ENCODE results near the gene PID1. TPM values are rescaled to one million over a fixed set of nuclear protein-coding genes. Genes with fewer than 3 reads are reported as not detected.

PID1 gene
- polyA plus RNA-seq, 1 donor: 12.4 TPM

DNA sequence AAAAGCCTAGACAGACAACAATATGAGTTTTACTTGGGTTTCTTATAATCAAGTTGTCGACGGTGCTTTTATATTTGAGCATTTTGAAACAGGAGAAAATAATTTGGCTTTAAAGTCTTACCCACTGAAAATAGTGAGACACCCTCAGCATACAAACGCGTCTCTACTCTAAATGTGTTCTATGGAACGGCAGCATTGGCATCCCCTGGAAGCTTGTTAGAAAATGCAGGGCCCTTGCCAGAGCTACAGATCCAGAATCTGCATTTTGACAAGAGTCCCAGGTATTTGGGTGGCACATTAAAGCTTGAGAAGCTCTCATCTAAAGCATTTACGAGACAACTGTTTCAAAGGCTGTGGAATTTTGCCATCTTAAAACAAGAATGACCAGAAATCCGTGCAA lies 163.5 kb downstream of the PID1 start:
- Histone ChIP-seq H3K27me3 (ENCODE audit: control insufficient read depth, insufficient read depth, low read length) (no peaks in the 10 kb centered on the region), H3K36me3 (ENCODE audit: control insufficient read depth, insufficient read depth, low read length) (no peaks in the 10 kb centered on the region), H3K27ac (ENCODE audit: low read length) (no peak overlapping the region), H3K4me1 (ENCODE audit: control insufficient read depth, insufficient read depth, low read length) (peaks cover 17% of the 10 kb centered on the region), H3K9me3 (ENCODE audit: control insufficient read depth, low read depth, low read length) (no peaks in the 10 kb centered on the region), H3K4me3 (ENCODE audit: low read length) (no peak overlapping the region)
- WGBS (ENCODE audit: insufficient coverage, low lambda C conversion rate): no CpG with 5 or more reads among the region's 7 CpGs
- no peak for DNase-seq

DNA sequence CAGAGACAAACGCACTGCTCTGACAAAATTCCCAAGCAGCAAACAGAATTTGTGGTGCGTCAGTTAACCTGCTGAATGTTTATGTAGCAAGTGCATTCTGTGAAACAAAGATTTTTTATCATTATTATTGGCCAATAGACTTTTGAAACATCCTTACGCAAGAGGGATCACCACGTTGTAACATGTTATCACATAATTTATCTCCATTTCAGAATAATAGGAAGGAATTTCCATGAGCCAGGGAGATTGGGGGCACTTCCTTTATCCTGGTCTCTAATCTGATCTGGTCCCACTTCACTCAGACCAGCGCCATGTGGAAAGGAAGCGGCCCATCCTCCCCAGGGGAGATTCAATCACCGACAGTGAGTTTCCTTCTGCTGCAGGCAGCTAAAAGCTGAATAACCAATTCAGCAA lies 166.1 kb downstream of the PID1 start:
- H3K36me3 ChIP-seq (ENCODE audit: control insufficient read depth, insufficient read depth, low read length): no peaks in the 10 kb centered on the region
- peak overlapping the region; percentile 64 for H3K27ac ChIP-seq (ENCODE audit: low read length)
- H3K4me1 ChIP-seq (ENCODE audit: control insufficient read depth, insufficient read depth, low read length): peaks cover 20% of the 10 kb centered on the region
- peak in 1 of 2 donors; percentile 68 for DNase-seq
- no peaks in the 10 kb centered on the region for H3K9me3 ChIP-seq (ENCODE audit: control insufficient read depth, low read depth, low read length)
- no peaks in the 10 kb centered on the region for H3K27me3 ChIP-seq (ENCODE audit: control insufficient read depth, insufficient read depth, low read length)
- WGBS (ENCODE audit: insufficient coverage, low lambda C conversion rate): no CpG with 5 or more reads among the region's 7 CpGs
- H3K4me3 ChIP-seq (ENCODE audit: low read length): no peak overlapping the region

- H3K9me3 ChIP-seq (ENCODE audit: control insufficient read depth, low read depth, low read length): no peaks in the 10 kb centered on the region
- peak; percentile 29 to 51 for DNase-seq
- H3K27me3 ChIP-seq (ENCODE audit: control insufficient read depth, insufficient read depth, low read length): no peaks in the 10 kb centered on the region
- WGBS (ENCODE audit: insufficient coverage, low lambda C conversion rate): no CpG with 5 or more reads among the region's 3 CpGs
- H3K27ac ChIP-seq (ENCODE audit: low read length): peak overlapping the region; percentile 64
- H3K4me1 ChIP-seq (ENCODE audit: control insufficient read depth, insufficient read depth, low read length): peaks cover 20% of the 10 kb centered on the region
- H3K36me3 ChIP-seq (ENCODE audit: control insufficient read depth, insufficient read depth, low read length): no peaks in the 10 kb centered on the region
- H3K4me3 ChIP-seq (ENCODE audit: low read length): no peak overlapping the region
These were observed 167.1 kb downstream of the PID1 start for GRCh38 chr2:229104025-229104424.

GRCh38 chr2:229101314-229101713 lies 169.8 kb downstream of the PID1 start:
- Histone ChIP-seq H3K4me3 (ENCODE audit: low read length) (no peak overlapping the region), H3K4me1 (ENCODE audit: control insufficient read depth, insufficient read depth, low read length) (peaks cover 20% of the 10 kb centered on the region), H3K27me3 (ENCODE audit: control insufficient read depth, insufficient read depth, low read length) (no peaks in the 10 kb centered on the region), H3K27ac (ENCODE audit: low read length) (no peak overlapping the region), H3K36me3 (ENCODE audit: control insufficient read depth, insufficient read depth, low read length) (no peaks in the 10 kb centered on the region), H3K9me3 (ENCODE audit: control insufficient read depth, low read depth, low read length) (no peaks in the 10 kb centered on the region)
- DNase-seq: no peak
- WGBS (ENCODE audit: insufficient coverage, low lambda C conversion rate): no CpG with 5 or more reads among the region's 1 CpG

DNA sequence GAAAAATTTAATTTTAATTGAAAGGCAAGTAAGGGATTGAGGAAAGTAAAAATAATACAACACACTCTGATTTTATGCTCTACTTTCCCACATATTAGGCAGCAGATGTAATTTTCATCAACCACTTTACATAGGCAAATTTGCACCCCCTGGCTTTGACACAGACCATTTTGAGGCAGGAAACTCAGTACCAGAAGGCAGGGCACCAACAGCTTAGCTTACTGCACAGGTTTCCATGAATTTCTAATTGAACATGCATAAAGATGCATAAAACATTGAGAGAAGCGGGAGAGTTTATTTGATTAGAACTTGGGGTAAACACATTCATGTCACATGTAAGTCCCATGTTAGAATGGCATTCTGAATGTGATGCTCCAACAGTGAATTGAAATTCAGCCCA lies 171.9 kb downstream of the PID1 start:
- no peaks in the 10 kb centered on the region for H3K27me3 ChIP-seq (ENCODE audit: control insufficient read depth, insufficient read depth, low read length)
- no CpG with 5 or more reads among the region's 1 CpG for WGBS (ENCODE audit: insufficient coverage, low lambda C conversion rate)

GRCh38 chr2:229098801-229099200 lies 172.3 kb downstream of the PID1 start:
- WGBS (ENCODE audit: insufficient coverage, low lambda C conversion rate): 71% methylated on average over 4 of the region's 6 CpGs

More for the DNA sequence above, 171.9 kb downstream of the PID1 start:
- peaks cover 10% of the 10 kb centered on the region for H3K4me1 ChIP-seq (ENCODE audit: control insufficient read depth, insufficient read depth, low read length)
- H3K4me3 ChIP-seq (ENCODE audit: low read length): no peak overlapping the region
- H3K36me3 ChIP-seq (ENCODE audit: control insufficient read depth, insufficient read depth, low read length): no peaks in the 10 kb centered on the region
- DNase-seq: no peak
- no peaks in the 10 kb centered on the region for H3K9me3 ChIP-seq (ENCODE audit: control insufficient read depth, low read depth, low read length)
- H3K27ac ChIP-seq (ENCODE audit: low read length): no peak overlapping the region

DNA sequence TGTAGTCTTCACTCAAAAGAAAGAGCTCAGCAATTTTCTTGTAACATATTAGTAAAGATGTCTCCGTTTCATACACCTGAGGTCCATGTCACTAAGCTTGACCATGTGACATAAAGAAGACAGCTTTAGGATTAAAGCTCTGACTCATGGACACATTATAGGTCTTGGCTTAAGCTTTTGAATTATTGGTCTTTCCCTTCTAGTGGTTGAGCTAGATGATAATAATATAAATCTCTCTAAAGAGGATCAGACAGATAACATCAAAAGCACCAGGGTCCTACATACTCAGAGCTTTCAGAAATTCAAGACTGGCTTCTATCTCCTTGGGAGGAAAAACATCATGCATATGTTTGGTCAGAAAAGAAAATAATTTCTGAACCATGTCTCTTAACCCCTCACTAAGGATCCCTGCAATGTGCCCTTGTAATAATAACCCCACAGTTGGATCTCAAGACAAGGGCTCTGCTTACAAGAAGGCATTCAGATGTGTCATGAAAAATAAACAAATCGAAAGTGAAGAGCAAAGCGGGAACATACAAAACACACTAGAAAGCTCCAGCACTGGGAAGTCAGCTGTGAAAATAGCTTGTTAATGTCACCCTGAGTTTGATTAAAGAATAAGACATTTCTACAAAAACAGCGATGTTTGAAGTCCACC lies 174.5 kb downstream of the PID1 start:
- no peak overlapping the region for H3K4me3 ChIP-seq (ENCODE audit: low read length)
- H3K36me3 ChIP-seq (ENCODE audit: control insufficient read depth, insufficient read depth, low read length): no peaks in the 10 kb centered on the region
- WGBS (ENCODE audit: insufficient coverage, low lambda C conversion rate): 61% methylated on average over 2 of the region's 4 CpGs
- H3K27ac ChIP-seq (ENCODE audit: low read length): no peak overlapping the region
- no peaks in the 10 kb centered on the region for H3K4me1 ChIP-seq (ENCODE audit: control insufficient read depth, insufficient read depth, low read length)
- no peaks in the 10 kb centered on the region for H3K9me3 ChIP-seq (ENCODE audit: control insufficient read depth, low read depth, low read length)
- DNase-seq: no peak
- H3K27me3 ChIP-seq (ENCODE audit: control insufficient read depth, insufficient read depth, low read length): no peaks in the 10 kb centered on the region

More at GRCh38 chr2:229098801-229099200, 172.3 kb downstream of the PID1 start:
- no peaks in the 10 kb centered on the region for H3K9me3 ChIP-seq (ENCODE audit: control insufficient read depth, low read depth, low read length)
- no peak for DNase-seq
- no peaks in the 10 kb centered on the region for H3K36me3 ChIP-seq (ENCODE audit: control insufficient read depth, insufficient read depth, low read length)
- no peak overlapping the region for H3K4me3 ChIP-seq (ENCODE audit: low read length)
- H3K27me3 ChIP-seq (ENCODE audit: control insufficient read depth, insufficient read depth, low read length): no peaks in the 10 kb centered on the region
- H3K27ac ChIP-seq (ENCODE audit: low read length): no peak overlapping the region
- H3K4me1 ChIP-seq (ENCODE audit: control insufficient read depth, insufficient read depth, low read length): peaks cover 10% of the 10 kb centered on the region

GRCh38 chr2:229095472-229095871 lies 175.6 kb downstream of the PID1 start:
- no CpG with 5 or more reads among the region's 1 CpG for WGBS (ENCODE audit: insufficient coverage, low lambda C conversion rate)
- H3K9me3 ChIP-seq (ENCODE audit: control insufficient read depth, low read depth, low read length): no peaks in the 10 kb centered on the region

DNA sequence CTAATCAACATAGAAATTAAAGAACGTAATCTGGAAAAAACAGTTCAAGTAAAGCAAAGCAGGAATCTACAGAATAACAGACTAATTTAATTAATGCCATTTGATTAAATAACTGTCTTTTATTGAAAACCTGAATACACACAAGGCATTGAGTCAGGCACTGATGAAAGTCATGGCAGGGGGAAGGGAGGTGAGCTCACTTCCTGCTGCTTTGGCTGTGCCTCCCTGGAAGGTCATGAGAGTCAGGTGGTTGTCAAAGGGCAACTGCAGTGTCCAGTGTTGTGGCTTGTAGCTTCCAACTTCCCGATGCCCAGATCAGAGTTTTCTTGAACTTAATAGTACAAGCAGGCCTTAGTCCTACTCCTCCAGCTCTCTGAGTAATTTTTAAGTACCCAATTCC lies 180.9 kb downstream of the PID1 start:
- DNase-seq: peak; percentile 42 to 74
- WGBS (ENCODE audit: insufficient coverage, low lambda C conversion rate): 100% methylated on average over 1 of the region's 2 CpGs
- Histone ChIP-seq H3K4me1 (ENCODE audit: control insufficient read depth, insufficient read depth, low read length) (peaks cover 30% of the 10 kb centered on the region), H3K9me3 (ENCODE audit: control insufficient read depth, low read depth, low read length) (no peaks in the 10 kb centered on the region), H3K27me3 (ENCODE audit: control insufficient read depth, insufficient read depth, low read length) (no peaks in the 10 kb centered on the region), H3K4me3 (ENCODE audit: low read length) (no peak overlapping the region), H3K36me3 (ENCODE audit: control insufficient read depth, insufficient read depth, low read length) (no peaks in the 10 kb centered on the region), H3K27ac (ENCODE audit: low read length) (peak overlapping the region; percentile 85)

More at GRCh38 chr2:229095472-229095871, 175.6 kb downstream of the PID1 start:
- Histone ChIP-seq H3K36me3 (ENCODE audit: control insufficient read depth, insufficient read depth, low read length) (no peaks in the 10 kb centered on the region), H3K4me1 (ENCODE audit: control insufficient read depth, insufficient read depth, low read length) (peaks cover 3% of the 10 kb centered on the region), H3K4me3 (ENCODE audit: low read length) (no peak overlapping the region), H3K27ac (ENCODE audit: low read length) (no peak overlapping the region), H3K27me3 (ENCODE audit: control insufficient read depth, insufficient read depth, low read length) (no peaks in the 10 kb centered on the region)
- DNase-seq: no peak

- peak; percentile 35 to 85 for DNase-seq
- H3K27ac ChIP-seq (ENCODE audit: low read length): peak overlapping the region; percentile 85
- no peak overlapping the region for H3K4me3 ChIP-seq (ENCODE audit: low read length)
- H3K27me3 ChIP-seq (ENCODE audit: control insufficient read depth, insufficient read depth, low read length): no peaks in the 10 kb centered on the region
- WGBS (ENCODE audit: insufficient coverage, low lambda C conversion rate): 20% methylated on average over 1 of the region's 3 CpGs
- peaks cover 30% of the 10 kb centered on the region for H3K4me1 ChIP-seq (ENCODE audit: control insufficient read depth, insufficient read depth, low read length)
- no peaks in the 10 kb centered on the region for H3K9me3 ChIP-seq (ENCODE audit: control insufficient read depth, low read depth, low read length)
- no peaks in the 10 kb centered on the region for H3K36me3 ChIP-seq (ENCODE audit: control insufficient read depth, insufficient read depth, low read length)
These were observed 181.3 kb downstream of the PID1 start for GRCh38 chr2:229089776-229090175.
